IMR-90 (cell line): ENCODE data around the gene ENPP6. TPM values are rescaled to one million over a fixed set of nuclear protein-coding genes. Genes with fewer than 3 reads are reported as not detected.

ENCODE experiments used
- ATAC-seq: fragments of 200-7000 bp; cut with Tn5 transposase; 2 replicates; pipeline ENCODE4 v1.9.1; 2020; ENCODE audit warnings: low read depth, mild to moderate bottlenecking, moderate library complexity
- BruUV-seq: library from RNA; stranded (reverse); fragments of 400-500 nt; replicated peaks from 2 replicates; lab custom pipeline; 2021; lab: Mats Ljungman, UMichigan
- CTCF ChIA-PET: fragments of 300-600 bp; formaldehyde crosslinking; extraction: SDS; loops from one replicate; lab custom pipeline; 2021; ENCODE audit warnings: antibody characterized with exemption; lab: Yijun Ruan, JAX
- POLR2A ChIA-PET: fragments of 300-600 bp; sonication (Branson Sonifier 250); formaldehyde crosslinking; loops from one replicate; lab custom pipeline; 2022; ENCODE audit warnings: antibody characterized with exemption; ENCODE audit not compliant: unreplicated experiment; lab: Charles Lee
- DNase-seq: peaks from one replicate; pipeline ENCODE4 v3.0.0; 2013
- H2AFZ ChIP-seq: replicated peaks from 2 replicates; pipeline ENCODE3; 2013; ENCODE audit warnings: low read length, mild to moderate bottlenecking; ENCODE audit not compliant: poor library complexity
- H2AK5ac ChIP-seq: 2 replicates; pipeline ENCODE4 v1.6.1; 2013; ENCODE audit warnings: low read depth, low read length, inconsistent platforms
- H2AK9ac ChIP-seq: replicated peaks from 2 replicates; pipeline ENCODE3; 2013; ENCODE audit warnings: mild to moderate bottlenecking, low read depth, low read length, moderate library complexity; ENCODE audit not compliant: poor library complexity
- H2BK120ac ChIP-seq: 2 replicates; pipeline ENCODE4 v1.6.1; 2013; ENCODE audit warnings: low read depth, low read length, inconsistent platforms
- H2BK15ac ChIP-seq: 3 replicates; pipeline ENCODE4 v1.6.1; 2013; ENCODE audit warnings: low read depth, low read length, inconsistent platforms
- H2BK20ac ChIP-seq: 2 replicates; pipeline ENCODE4 v1.6.1; 2013; ENCODE audit warnings: low read depth, mild to moderate bottlenecking, inconsistent platforms, low read length, moderate library complexity
- H2BK5ac ChIP-seq: 2 replicates; pipeline ENCODE4 v1.6.1; 2013; ENCODE audit warnings: mild to moderate bottlenecking, low read depth, low read length, inconsistent platforms; ENCODE audit not compliant: poor library complexity, severe bottlenecking
- H3K14ac ChIP-seq: replicated peaks from 2 replicates; pipeline ENCODE4 v1.6.1; 2013; ENCODE audit warnings: low read depth, low read length, inconsistent platforms
- H3K18ac ChIP-seq: 2 replicates; pipeline ENCODE4 v1.6.1; 2013; ENCODE audit warnings: low read depth, low read length, control low read depth
- H3K23ac ChIP-seq: 2 replicates; pipeline ENCODE4 v1.6.1; 2013; ENCODE audit warnings: low read depth, low read length, inconsistent platforms
- H3K27ac ChIP-seq: 2 replicates; pipeline ENCODE4 v1.5.1; 2013; ENCODE audit warnings: mild to moderate bottlenecking, control low read depth, low read length; ENCODE audit not compliant: insufficient read depth
- H3K27me3 ChIP-seq: 2 replicates; pipeline ENCODE4 v1.6.1; 2013; ENCODE audit warnings: low read length; ENCODE audit not compliant: control insufficient read depth, insufficient read depth
- H3K36me3 ChIP-seq: 2 replicates; pipeline ENCODE4 v1.6.1; 2013; ENCODE audit warnings: low read length, mixed read lengths; ENCODE audit not compliant: control insufficient read depth, insufficient read depth
- H3K4ac ChIP-seq: 2 replicates; pipeline ENCODE4 v1.6.1; 2013; ENCODE audit warnings: low read depth, low read length, inconsistent platforms
- H3K4me1 ChIP-seq: 2 replicates; pipeline ENCODE4 v1.6.1; 2013; ENCODE audit warnings: low read length, mixed read lengths; ENCODE audit not compliant: control insufficient read depth, insufficient read depth
- H3K4me2 ChIP-seq: 2 replicates; pipeline ENCODE4 v1.6.1; 2013; ENCODE audit warnings: low read depth, mild to moderate bottlenecking, control low read depth, low read length, moderate library complexity
- H3K4me3 ChIP-seq: 2 replicates; pipeline ENCODE4 v1.5.1; 2013; ENCODE audit warnings: low read depth, mild to moderate bottlenecking, control low read depth, low read length, moderate library complexity; ENCODE audit not compliant: insufficient read depth
- H3K56ac ChIP-seq: 2 replicates; pipeline ENCODE4 v1.6.1; 2013; ENCODE audit warnings: low read length, inconsistent platforms; ENCODE audit not compliant: insufficient read depth; ENCODE audit errors: extremely low read depth
- H3K79me1 ChIP-seq, 2 experiments: 2 replicates each; pipeline ENCODE4 v1.6.1; 2013; ENCODE audit warnings: low read length in 2 of 2, inconsistent platforms in 1 of 2, low read depth in 1 of 2
- H3K9ac ChIP-seq: 2 replicates; pipeline ENCODE4 v1.6.1; 2013; ENCODE audit warnings: low read depth, low read length, control low read depth
- H3K9me1 ChIP-seq: 2 replicates; pipeline ENCODE4 v1.6.1; 2013; ENCODE audit warnings: low read length, inconsistent platforms; ENCODE audit not compliant: insufficient read depth
- H3K9me3 ChIP-seq: 2 replicates; pipeline ENCODE4 v1.6.1; 2013; ENCODE audit warnings: low read length; ENCODE audit not compliant: control insufficient read depth, insufficient read depth
- H4K20me1 ChIP-seq: 2 replicates; pipeline ENCODE4 v1.6.1; 2013; ENCODE audit warnings: low read length, inconsistent platforms; ENCODE audit not compliant: insufficient read depth
- H4K5ac ChIP-seq: 2 replicates; pipeline ENCODE4 v1.6.1; 2013; ENCODE audit warnings: mild to moderate bottlenecking, low read depth, low read length, control low read depth
- H4K8ac ChIP-seq, 2 experiments: 2 replicates each; pipeline ENCODE4 v1.6.1; 2013; ENCODE audit warnings: low read depth in 2 of 2, low read length in 2 of 2, control low read depth in 1 of 2, inconsistent platforms in 1 of 2
- H4K91ac ChIP-seq: 2 replicates; pipeline ENCODE4 v1.6.1; 2013; ENCODE audit warnings: low read depth, low read length, inconsistent platforms; ENCODE audit not compliant: insufficient read depth
- MAFK ChIP-seq: IDR thresholded peaks from 2 replicates; pipeline ENCODE4 v1.6.1; 2012; ENCODE audit warnings: low read depth, low read length, improper control_type of control experiment
- WGBS, 2 experiments: methylation state at CpG; one replicate each; pipeline versions ENCODE4 v1.1.5 to v1.1.7; 2013; ENCODE audit warnings: missing lambda C conversion rate in 2 of 2; ENCODE audit not compliant: insufficient read length in 1 of 2; ENCODE audit errors: extremely low coverage in 2 of 2; 5-methylcytosine and 5-hydroxymethylcytosine counted together
- dilution Hi-C: fragments of 300-500 bp; cut with HindIII; formaldehyde crosslinking; loops from one replicate; pipeline ENCODE4 v1.14.3; 2018; ENCODE audit warnings: low sequenced_read_pairs; ENCODE audit not compliant: unreplicated experiment
- in situ Hi-C: fragments of 300-500 bp; cut with MboI; formaldehyde crosslinking; loops from 3 replicates; pipeline ENCODE4 v1.14.3; 2019; ENCODE audit warnings: low sequenced_read_pairs, inconsistent platforms, mixed read lengths
- intact Hi-C: fragments of 100-400 bp; cut with micrococcal nuclease; formaldehyde crosslinking; loops from 2 replicates; pipeline ENCODE4 v1.10.0; 2022
- polyA plus RNA-seq, 3 experiments: library from polyadenylated mRNA; depleted of rRNA; stranded (reverse); fragments of >200 nt; gene quantifications; 2 replicates each; pipeline ENCODE4 v1.2.3, GENCODE V29; 2012; ENCODE audit warnings: low replicate concordance in 1 of 3
- total RNA-seq: library from RNA; depleted of rRNA; stranded (reverse); fragments of >200 nt; gene quantifications from 2 replicates; pipeline ENCODE4 v1.2.3, GENCODE V29; 2012
- TF ChIP-seq, protein P1 (sequence below): fragments of 150-350 bp; IDR thresholded peaks from 2 replicates; pipeline ENCODE4 v1.6.1; 2016; ENCODE audit warnings: low read depth, mild to moderate bottlenecking, low read length, moderate library complexity, borderline replicate concordance

Gene ENPP6
- total and polyA plus RNA-seq, 2 of the 4 experiments (the other 2 are of a cell fraction): not detected

DNA sequence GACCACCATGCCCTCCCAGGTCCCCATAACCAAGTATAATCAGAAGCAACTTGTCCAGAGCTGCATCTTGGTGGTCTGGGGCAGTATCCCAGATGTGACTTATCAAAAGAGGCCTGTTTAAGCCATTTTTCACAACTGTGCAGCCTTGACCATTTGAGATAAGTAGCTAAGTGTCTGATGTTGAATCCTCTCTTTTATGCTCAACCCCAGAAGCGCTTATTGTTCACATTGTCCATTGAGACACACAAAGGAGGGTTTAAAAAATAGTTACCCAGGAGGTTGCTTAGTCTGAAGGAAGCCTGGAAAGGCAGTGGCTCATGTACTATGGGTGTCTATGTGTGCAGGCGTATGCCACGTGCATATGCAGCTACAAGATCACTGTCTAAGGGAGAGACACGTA lies 27.0 kb downstream of the ENPP6 start:
- Histone ChIP-seq H4K91ac (no peak overlapping the region), H3K4me1 (no peaks in the 10 kb centered on the region), H2AFZ (no peak overlapping the region), H3K23ac (no peak overlapping the region), H3K36me3 (no peaks in the 10 kb centered on the region), H3K14ac (no peak overlapping the region), H4K5ac (no peak overlapping the region), H2BK120ac (no peak overlapping the region), H3K27ac (no peak overlapping the region), H2BK15ac (no peak overlapping the region), H3K18ac (no peak overlapping the region), H3K4me3 (no peak overlapping the region), H3K9me3 (no peaks in the 10 kb centered on the region), H3K9ac (no peak overlapping the region), H4K8ac (no peak overlapping the region), H2AK5ac (no peak overlapping the region), H3K27me3 (peaks cover 2% of the 10 kb centered on the region), H3K9me1 (no peaks in the 10 kb centered on the region), H2BK20ac (no peak overlapping the region), H2BK5ac (no peak overlapping the region), H2AK9ac (no peak overlapping the region), H3K79me1 (no peaks in the 10 kb centered on the region), H3K56ac (no peak overlapping the region), H3K4me2 (no peak overlapping the region), H3K4ac (no peak overlapping the region), H4K20me1 (no peaks in the 10 kb centered on the region)
- CTCF ChIA-PET: no interaction called here
- no peak for ATAC-seq
- BruUV-seq: no TSS peak
- DNase-seq: no peak
- POLR2A ChIA-PET: no interaction called here
- no peak for TF ChIP-seq MAFK
- TF ChIP-seq, protein P1, sequence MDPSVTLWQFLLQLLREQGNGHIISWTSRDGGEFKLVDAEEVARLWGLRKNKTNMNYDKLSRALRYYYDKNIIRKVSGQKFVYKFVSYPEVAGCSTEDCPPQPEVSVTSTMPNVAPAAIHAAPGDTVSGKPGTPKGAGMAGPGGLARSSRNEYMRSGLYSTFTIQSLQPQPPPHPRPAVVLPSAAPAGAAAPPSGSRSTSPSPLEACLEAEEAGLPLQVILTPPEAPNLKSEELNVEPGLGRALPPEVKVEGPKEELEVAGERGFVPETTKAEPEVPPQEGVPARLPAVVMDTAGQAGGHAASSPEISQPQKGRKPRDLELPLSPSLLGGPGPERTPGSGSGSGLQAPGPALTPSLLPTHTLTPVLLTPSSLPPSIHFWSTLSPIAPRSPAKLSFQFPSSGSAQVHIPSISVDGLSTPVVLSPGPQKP: no peak
- in situ Hi-C loops (no loop called here), intact Hi-C loops (no loop called here), dilution Hi-C loops (no loop called here)
- WGBS, 2 experiments: 90% methylated on average over 2 of the region's 4 CpGs; no CpG with 5 or more reads in 1 of the 2 experiments
